ENCODE data around the gene SMYD3.

The SMYD3 gene

GRCh38 chr1:246471688-246472087, 35.4 kb downstream of the SMYD3 start:
- H3K4me3 ChIP-seq (ENCODE audit: insufficient read depth in 1 of 2, low read depth in 1 of 2, low read length in 2 of 2) = no peak overlapping the region
- H2BK5ac ChIP-seq (ENCODE audit: low read depth, low read length, poor library complexity, severe bottlenecking) = no peak overlapping the region
- H2BK15ac ChIP-seq (ENCODE audit: low read depth, poor library complexity, severe bottlenecking) = no peak overlapping the region
- H3K9me3 ChIP-seq (ENCODE audit: control insufficient read depth, low read length) = no peaks in the 10 kb centered on the region
- no peaks in the 10 kb centered on the region for H3K36me3 ChIP-seq (ENCODE audit: control insufficient read depth in 1 of 2, insufficient read depth in 2 of 2, low read depth in 1 of 2, low read length in 2 of 2)
- no peak overlapping the region for H2AK5ac ChIP-seq (ENCODE audit: low read length, severe bottlenecking)
- DNase-seq = no peak
- H2BK120ac ChIP-seq (ENCODE audit: low read depth, low read length) = no peak overlapping the region
- H3K27me3 ChIP-seq (ENCODE audit: control insufficient read depth in 1 of 2, insufficient read depth in 1 of 2, low read length in 2 of 2) = no peaks in the 10 kb centered on the region
- no peak overlapping the region for H2BK12ac ChIP-seq (ENCODE audit: low read length in 2 of 2)
- no peak overlapping the region for H4K91ac ChIP-seq (ENCODE audit: low read length)
- H3K79me1 ChIP-seq (replicated peaks; ENCODE audit: low read length, poor library complexity, severe bottlenecking) = peaks cover 18% of the 10 kb centered on the region
- no peak overlapping the region for H3K27ac ChIP-seq (ENCODE audit: low read length, poor library complexity, severe bottlenecking)
- H3K4ac ChIP-seq (ENCODE audit: low read depth in 1 of 2, low read length in 2 of 2) = no peak overlapping the region
- no peak overlapping the region for H3K4me2 ChIP-seq (ENCODE audit: low read length, poor library complexity, severe bottlenecking)
- H4K8ac ChIP-seq (ENCODE audit: low read length) = no peak overlapping the region
- H2AFZ ChIP-seq (ENCODE audit: low read depth, low read length) = no peak overlapping the region
- no peak overlapping the region for H3K18ac ChIP-seq (ENCODE audit: low read depth in 1 of 2, low read length in 2 of 2)
- no peak overlapping the region for H3K23ac ChIP-seq (ENCODE audit: low read length in 2 of 2)
- no peak overlapping the region for H3K14ac ChIP-seq (ENCODE audit: low read length in 2 of 2)
- no CpG with 5 or more reads among the region's 1 CpG for WGBS
- no peaks in the 10 kb centered on the region for H3K4me1 ChIP-seq (ENCODE audit: control insufficient read depth, insufficient read depth, low read depth, low read length)
- no peak overlapping the region for H3K9ac ChIP-seq (ENCODE audit: low read length)

GRCh38 chr1:246470585-246470984, 36.5 kb downstream of the SMYD3 start:
- H4K91ac ChIP-seq (ENCODE audit: low read length) = no peak overlapping the region
- H3K9ac ChIP-seq (ENCODE audit: low read length) = no peak overlapping the region
- 96% methylated on average over 1 of the region's 1 CpG for WGBS
- H3K79me1 ChIP-seq (replicated peaks; ENCODE audit: low read length, poor library complexity, severe bottlenecking) = peaks cover 18% of the 10 kb centered on the region
- no peak overlapping the region for H3K14ac ChIP-seq (ENCODE audit: low read length in 2 of 2)
- no peaks in the 10 kb centered on the region for H3K27me3 ChIP-seq (ENCODE audit: control insufficient read depth in 1 of 2, insufficient read depth in 1 of 2, low read length in 2 of 2)
- H3K23ac ChIP-seq (ENCODE audit: low read length in 2 of 2) = no peak overlapping the region
- H2AFZ ChIP-seq (ENCODE audit: low read depth, low read length) = no peak overlapping the region
- no peak overlapping the region for H3K27ac ChIP-seq (ENCODE audit: low read length, poor library complexity, severe bottlenecking)
- DNase-seq = no peak
- H2BK5ac ChIP-seq (ENCODE audit: low read depth, low read length, poor library complexity, severe bottlenecking) = no peak overlapping the region
- no peaks in the 10 kb centered on the region for H3K9me3 ChIP-seq (ENCODE audit: control insufficient read depth, low read length)
- H2BK120ac ChIP-seq (ENCODE audit: low read depth, low read length) = no peak overlapping the region
- H3K4me1 ChIP-seq (ENCODE audit: control insufficient read depth, insufficient read depth, low read depth, low read length) = no peaks in the 10 kb centered on the region
- no peak overlapping the region for H3K18ac ChIP-seq (ENCODE audit: low read depth in 1 of 2, low read length in 2 of 2)
- no peak overlapping the region for H4K8ac ChIP-seq (ENCODE audit: low read length)
- H3K4me3 ChIP-seq (ENCODE audit: insufficient read depth in 1 of 2, low read depth in 1 of 2, low read length in 2 of 2) = no peak overlapping the region
- no peaks in the 10 kb centered on the region for H3K36me3 ChIP-seq (ENCODE audit: control insufficient read depth in 1 of 2, insufficient read depth in 2 of 2, low read depth in 1 of 2, low read length in 2 of 2)
- no peak overlapping the region for H2BK12ac ChIP-seq (ENCODE audit: low read length in 2 of 2)
- no peak overlapping the region for H2AK5ac ChIP-seq (ENCODE audit: low read length, severe bottlenecking)
- H2BK15ac ChIP-seq (ENCODE audit: low read depth, poor library complexity, severe bottlenecking) = no peak overlapping the region
- no peak overlapping the region for H3K4me2 ChIP-seq (ENCODE audit: low read length, poor library complexity, severe bottlenecking)
- no peak overlapping the region for H3K4ac ChIP-seq (ENCODE audit: low read depth in 1 of 2, low read length in 2 of 2)

GRCh38 chr1:246462986-246463385, 44.1 kb downstream of the SMYD3 start:
- Histone ChIP-seq H3K23ac (ENCODE audit: low read length in 2 of 2) (no peak overlapping the region), H3K4me2 (ENCODE audit: low read length, poor library complexity, severe bottlenecking) (no peak overlapping the region), H3K4me1 (ENCODE audit: control insufficient read depth, insufficient read depth, low read depth, low read length) (no peaks in the 10 kb centered on the region), H3K27me3 (ENCODE audit: control insufficient read depth in 1 of 2, insufficient read depth in 1 of 2, low read length in 2 of 2) (no peaks in the 10 kb centered on the region), H3K79me1 (replicated peaks; ENCODE audit: low read length, poor library complexity, severe bottlenecking) (peaks cover 13% of the 10 kb centered on the region), H3K27ac (ENCODE audit: low read length, poor library complexity, severe bottlenecking) (no peak overlapping the region), H2BK12ac (ENCODE audit: low read length in 2 of 2) (no peak overlapping the region), H3K9ac (ENCODE audit: low read length) (no peak overlapping the region), H2AFZ (ENCODE audit: low read depth, low read length) (no peak overlapping the region), H4K8ac (ENCODE audit: low read length) (no peak overlapping the region), H2BK120ac (ENCODE audit: low read depth, low read length) (no peak overlapping the region), H2BK15ac (ENCODE audit: low read depth, poor library complexity, severe bottlenecking) (no peak overlapping the region), H3K9me3 (ENCODE audit: control insufficient read depth, low read length) (no peaks in the 10 kb centered on the region), H3K18ac (ENCODE audit: low read depth in 1 of 2, low read length in 2 of 2) (no peak overlapping the region), H2BK5ac (ENCODE audit: low read depth, low read length, poor library complexity, severe bottlenecking) (no peak overlapping the region), H4K91ac (ENCODE audit: low read length) (no peak overlapping the region), H3K36me3 (ENCODE audit: control insufficient read depth in 1 of 2, insufficient read depth in 2 of 2, low read depth in 1 of 2, low read length in 2 of 2) (no peaks in the 10 kb centered on the region), H3K4me3 (ENCODE audit: insufficient read depth in 1 of 2, low read depth in 1 of 2, low read length in 2 of 2) (no peak overlapping the region), H3K14ac (ENCODE audit: low read length in 2 of 2) (no peak overlapping the region), H2AK5ac (ENCODE audit: low read length, severe bottlenecking) (no peak overlapping the region), H3K4ac (ENCODE audit: low read depth in 1 of 2, low read length in 2 of 2) (no peak overlapping the region)
- DNase-seq = no peak
- WGBS = 92% methylated on average over 2 of the region's 2 CpGs

- no peak overlapping the region for H2BK120ac ChIP-seq (ENCODE audit: low read depth, low read length)
Observed at GRCh38 chr1:246460406-246460805, 46.7 kb downstream of the SMYD3 start.

More at GRCh38 chr1:246460406-246460805, 46.7 kb downstream of the SMYD3 start:
- no peak overlapping the region for H3K23ac ChIP-seq (ENCODE audit: low read length in 2 of 2)
- no peaks in the 10 kb centered on the region for H3K36me3 ChIP-seq (ENCODE audit: control insufficient read depth in 1 of 2, insufficient read depth in 2 of 2, low read depth in 1 of 2, low read length in 2 of 2)
- H2AFZ ChIP-seq (ENCODE audit: low read depth, low read length) = no peak overlapping the region
- no peak overlapping the region for H3K4ac ChIP-seq (ENCODE audit: low read depth in 1 of 2, low read length in 2 of 2)
- no peak overlapping the region for H4K8ac ChIP-seq (ENCODE audit: low read length)
- H3K4me1 ChIP-seq (ENCODE audit: control insufficient read depth, insufficient read depth, low read depth, low read length) = no peaks in the 10 kb centered on the region
- H2BK15ac ChIP-seq (ENCODE audit: low read depth, poor library complexity, severe bottlenecking) = no peak overlapping the region
- no peaks in the 10 kb centered on the region for H3K27me3 ChIP-seq (ENCODE audit: control insufficient read depth in 1 of 2, insufficient read depth in 1 of 2, low read length in 2 of 2)
- no peak overlapping the region for H3K4me2 ChIP-seq (ENCODE audit: low read length, poor library complexity, severe bottlenecking)
- H3K18ac ChIP-seq (ENCODE audit: low read depth in 1 of 2, low read length in 2 of 2) = no peak overlapping the region
- H3K9ac ChIP-seq (ENCODE audit: low read length) = no peak overlapping the region
- H4K91ac ChIP-seq (ENCODE audit: low read length) = no peak overlapping the region
- H3K79me1 ChIP-seq (replicated peaks; ENCODE audit: low read length, poor library complexity, severe bottlenecking) = peaks cover 20% of the 10 kb centered on the region
- no peak overlapping the region for H3K14ac ChIP-seq (ENCODE audit: low read length in 2 of 2)
- no peak overlapping the region for H2AK5ac ChIP-seq (ENCODE audit: low read length, severe bottlenecking)
- no peak overlapping the region for H3K27ac ChIP-seq (ENCODE audit: low read length, poor library complexity, severe bottlenecking)
- no peak overlapping the region for H3K4me3 ChIP-seq (ENCODE audit: insufficient read depth in 1 of 2, low read depth in 1 of 2, low read length in 2 of 2)
- H2BK5ac ChIP-seq (ENCODE audit: low read depth, low read length, poor library complexity, severe bottlenecking) = no peak overlapping the region
- no peak for DNase-seq
- H3K9me3 ChIP-seq (ENCODE audit: control insufficient read depth, low read length) = no peaks in the 10 kb centered on the region
- 100% methylated on average over 1 of the region's 1 CpG for WGBS
- no peak overlapping the region for H2BK12ac ChIP-seq (ENCODE audit: low read length in 2 of 2)
